GM21717 (cell line): Measurements from ENCODE around the gene TANGO2.

Experiments
- ATAC-seq: cut with Tn5 transposase; IDR thresholded peaks from one replicate; pipeline ENCODE4 v1.9.1; 2021; ENCODE audit warnings: mild to moderate bottlenecking, moderate library complexity; ENCODE audit not compliant: unreplicated experiment

The TANGO2 gene

GRCh38 chr22:19994851-19995610 is 25.9 kb upstream of the TANGO2 start:
- no peak for ATAC-seq

- ATAC-seq, result no peak
Measured at GRCh38 chr22:19995611-19996339, 25.1 kb upstream of the TANGO2 start.

- no peak for ATAC-seq
Measured at GRCh38 chr22:19996694-19997384, 24.1 kb upstream of the TANGO2 start.

- no peak for ATAC-seq
Measured at GRCh38 chr22:19997561-19998231, 23.2 kb upstream of the TANGO2 start.

- no peak for ATAC-seq
Measured at GRCh38 chr22:19998232-19998951, 22.5 kb upstream of the TANGO2 start.

GRCh38 chr22:19998991-19999820 is 21.7 kb upstream of the TANGO2 start:
- ATAC-seq, result no peak

GRCh38 chr22:20000246-20001081 is 20.4 kb upstream of the TANGO2 start:
- no peak for ATAC-seq

- no peak for ATAC-seq
Measured at GRCh38 chr22:20001082-20001638, 19.8 kb upstream of the TANGO2 start.

GRCh38 chr22:20002128-20002527 is 18.8 kb upstream of the TANGO2 start:
- ATAC-seq, result no peak

- ATAC-seq, result no peak
Measured at GRCh38 chr22:20002636-20003035, 18.3 kb upstream of the TANGO2 start.

- ATAC-seq, result no peak
Measured at GRCh38 chr22:20003304-20003703, 17.6 kb upstream of the TANGO2 start.

GRCh38 chr22:20004464-20004863 is 16.4 kb upstream of the TANGO2 start:
- no peak for ATAC-seq

- ATAC-seq, result no peak
Measured at GRCh38 chr22:20008221-20008995, 12.5 kb upstream of the TANGO2 start.

- ATAC-seq, result no peak
Measured at GRCh38 chr22:20009018-20009491, 11.9 kb upstream of the TANGO2 start.

GRCh38 chr22:20009582-20010306 is 11.2 kb upstream of the TANGO2 start:
- ATAC-seq, result no peak

- no peak for ATAC-seq
Measured at GRCh38 chr22:20010307-20011122, 10.4 kb upstream of the TANGO2 start.
